MM.1S (cell line): ENCODE results near the gene RSPH6A.

Experiments
- EZH2 ChIP-seq: fragments of 300-600 bp; sonication (generic); optimal IDR thresholded peaks from 2 replicates; pipeline ENCODE3; 2017; ENCODE audit warnings: low read depth, mild to moderate bottlenecking, antibody characterized with exemption, low read length, mixed read lengths
- TF ChIP-seq, protein P1 (sequence below): fragments of 300-600 bp; sonication (generic); IDR thresholded peaks from 2 replicates; pipeline ENCODE4 v1.5.1; 2016; ENCODE audit warnings: antibody characterized with exemption, low read length, mixed read lengths

DNA sequence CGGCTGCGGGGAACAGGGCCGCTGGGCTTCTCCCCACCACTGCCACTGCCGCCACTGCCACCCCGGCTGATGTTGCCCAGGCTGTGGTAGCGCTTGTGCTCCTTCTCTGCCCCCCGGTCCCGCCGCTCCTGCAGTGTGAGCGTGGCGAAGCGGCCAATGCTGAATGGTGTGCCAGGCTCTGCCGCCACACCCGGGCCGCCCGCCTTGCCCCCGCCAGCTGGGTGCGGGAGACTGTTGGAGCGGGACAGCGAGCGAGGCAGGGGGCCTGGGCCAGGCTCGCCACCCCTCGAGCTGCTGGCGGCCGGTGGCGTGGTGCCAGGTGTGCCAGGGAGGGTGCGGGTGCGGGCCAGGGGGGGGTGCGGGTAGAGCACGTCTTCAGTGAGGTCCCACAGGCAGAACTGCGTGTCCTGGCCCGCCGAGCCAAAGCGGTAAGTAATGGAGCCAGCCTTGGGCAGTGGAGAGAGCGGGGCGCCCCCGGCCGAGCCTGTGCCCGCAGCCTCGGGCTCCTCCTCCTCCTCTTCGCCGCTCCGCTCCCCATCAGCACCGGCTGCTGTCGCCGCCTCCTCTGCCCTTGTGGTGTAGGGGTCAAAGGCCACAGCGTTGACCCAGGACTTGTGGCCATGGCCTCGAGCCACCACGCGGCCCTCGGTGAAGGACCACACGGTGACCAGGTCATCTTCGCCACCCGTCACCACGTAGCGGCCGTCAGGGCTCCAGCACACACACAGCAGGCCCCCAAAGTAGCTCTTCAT lies 29.2 kb downstream of the RSPH6A start:
- TF ChIP-seq, protein P1, sequence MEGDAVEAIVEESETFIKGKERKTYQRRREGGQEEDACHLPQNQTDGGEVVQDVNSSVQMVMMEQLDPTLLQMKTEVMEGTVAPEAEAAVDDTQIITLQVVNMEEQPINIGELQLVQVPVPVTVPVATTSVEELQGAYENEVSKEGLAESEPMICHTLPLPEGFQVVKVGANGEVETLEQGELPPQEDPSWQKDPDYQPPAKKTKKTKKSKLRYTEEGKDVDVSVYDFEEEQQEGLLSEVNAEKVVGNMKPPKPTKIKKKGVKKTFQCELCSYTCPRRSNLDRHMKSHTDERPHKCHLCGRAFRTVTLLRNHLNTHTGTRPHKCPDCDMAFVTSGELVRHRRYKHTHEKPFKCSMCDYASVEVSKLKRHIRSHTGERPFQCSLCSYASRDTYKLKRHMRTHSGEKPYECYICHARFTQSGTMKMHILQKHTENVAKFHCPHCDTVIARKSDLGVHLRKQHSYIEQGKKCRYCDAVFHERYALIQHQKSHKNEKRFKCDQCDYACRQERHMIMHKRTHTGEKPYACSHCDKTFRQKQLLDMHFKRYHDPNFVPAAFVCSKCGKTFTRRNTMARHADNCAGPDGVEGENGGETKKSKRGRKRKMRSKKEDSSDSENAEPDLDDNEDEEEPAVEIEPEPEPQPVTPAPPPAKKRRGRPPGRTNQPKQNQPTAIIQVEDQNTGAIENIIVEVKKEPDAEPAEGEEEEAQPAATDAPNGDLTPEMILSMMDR: no peak
- no peak for TF ChIP-seq EZH2
